GM18511 (cell line): Measurements from ENCODE around the gene CTNNA3.

Experiments used
- ATAC-seq: cut with Tn5 transposase; IDR thresholded peaks from one replicate; pipeline ENCODE4 v1.9.1; 2021; ENCODE audit warnings: mild to moderate bottlenecking, moderate library complexity; ENCODE audit not compliant: unreplicated experiment

The CTNNA3 gene

GRCh38 chr10:66586897-66587679, 1108.9 kb downstream of the CTNNA3 start:
- ATAC-seq: no peak

- ATAC-seq: no peak
These were observed 1109.9 kb downstream of the CTNNA3 start for GRCh38 chr10:66586073-66586472.

GRCh38 chr10:66575251-66575855, 1120.6 kb downstream of the CTNNA3 start:
- no peak for ATAC-seq

- ATAC-seq: no peak
These were observed 1123.3 kb downstream of the CTNNA3 start for GRCh38 chr10:66572700-66573099.

- ATAC-seq: no peak
These were observed 1130.0 kb downstream of the CTNNA3 start for GRCh38 chr10:66565999-66566398.

- no peak for ATAC-seq
These were observed 1131.7 kb downstream of the CTNNA3 start for GRCh38 chr10:66564287-66564686.

GRCh38 chr10:66555061-66555460, 1140.9 kb downstream of the CTNNA3 start:
- ATAC-seq: no peak

- no peak for ATAC-seq
These were observed 1143.7 kb downstream of the CTNNA3 start for GRCh38 chr10:66552331-66552730.

GRCh38 chr10:66550351-66550750, 1145.6 kb downstream of the CTNNA3 start:
- no peak for ATAC-seq

GRCh38 chr10:66538908-66539307, 1157.1 kb downstream of the CTNNA3 start:
- ATAC-seq: no peak

- no peak for ATAC-seq
These were observed 1157.6 kb downstream of the CTNNA3 start for GRCh38 chr10:66538371-66538770.

GRCh38 chr10:66537186-66537585, 1158.8 kb downstream of the CTNNA3 start:
- ATAC-seq: no peak

GRCh38 chr10:66535439-66535838, 1160.6 kb downstream of the CTNNA3 start:
- no peak for ATAC-seq

GRCh38 chr10:66534866-66535265, 1161.1 kb downstream of the CTNNA3 start:
- no peak for ATAC-seq

GRCh38 chr10:66521506-66521905, 1174.5 kb downstream of the CTNNA3 start:
- no peak for ATAC-seq

GRCh38 chr10:66519616-66520015, 1176.4 kb downstream of the CTNNA3 start:
- ATAC-seq: no peak

- ATAC-seq: no peak
These were observed 1181.3 kb downstream of the CTNNA3 start for GRCh38 chr10:66514666-66515065.

GRCh38 chr10:66513504-66513903, 1182.5 kb downstream of the CTNNA3 start:
- no peak for ATAC-seq

GRCh38 chr10:66505003-66505657, 1190.9 kb downstream of the CTNNA3 start:
- ATAC-seq: no peak

GRCh38 chr10:66501356-66501755, 1194.6 kb downstream of the CTNNA3 start:
- ATAC-seq: no peak

GRCh38 chr10:66483966-66484365, 1212.0 kb downstream of the CTNNA3 start:
- ATAC-seq: no peak

- no peak for ATAC-seq
These were observed 1223.8 kb downstream of the CTNNA3 start for GRCh38 chr10:66472156-66472555.
